Body of pancreas (tissue), 4 donors: ENCODE measurements around the gene TMEM217.

Experiments
- CTCF ChIP-seq, 7 experiments: fragments of 450-650 bp in 4 of 7; fragments of 200-600 bp in 3 of 7; sonication (generic) in 3 of 7; IDR thresholded peaks; one replicate each; pipeline ENCODE4 v1.5.1; 2016 to 2019; ENCODE audit warnings: antibody characterized with exemption in 7 of 7
- POLR2A ChIP-seq, 3 donors: fragments of 450-650 bp; IDR thresholded peaks; one replicate each; pipeline ENCODE4 v1.6.1; 2016; ENCODE audit warnings: antibody characterized with exemption in 3 of 3, mild to moderate bottlenecking in 2 of 3

GRCh38 chr6:37176268-37177076, 81.5 kb downstream of the TMEM217 start:
- TF ChIP-seq CTCF (IDR thresholded peaks at IDR 0.05) (no peak), POLR2A (IDR thresholded peaks at IDR 0.05) (no peak)
